ENCODE data around the gene ITGA1.

ITGA1 gene

GRCh38 chr5:52894451-52894850 lies 106.7 kb downstream of the ITGA1 start:
- TF ChIP-seq CTCF (IDR thresholded peaks at IDR 0.05; ENCODE audit: low read depth, low read length), result no peak
- H3K4me3 ChIP-seq (ENCODE audit: low read depth, low read length), result no peak overlapping the region

- no peak for TF ChIP-seq CTCF (IDR thresholded peaks at IDR 0.05; ENCODE audit: low read depth, low read length)
- no peak overlapping the region for H3K4me3 ChIP-seq (ENCODE audit: low read depth, low read length)
Observed at GRCh38 chr5:52895075-52895474, 107.4 kb downstream of the ITGA1 start.

- no peak overlapping the region for H3K4me3 ChIP-seq (ENCODE audit: low read depth, low read length)
- no peak for TF ChIP-seq CTCF (IDR thresholded peaks at IDR 0.05; ENCODE audit: low read depth, low read length)
Observed at GRCh38 chr5:52895572-52896413, 108.1 kb downstream of the ITGA1 start.

GRCh38 chr5:52896534-52897237 lies 109.0 kb downstream of the ITGA1 start:
- TF ChIP-seq CTCF (IDR thresholded peaks at IDR 0.05; ENCODE audit: low read depth, low read length), result no peak
- H3K4me3 ChIP-seq (ENCODE audit: low read depth, low read length), result no peak overlapping the region

GRCh38 chr5:52897238-52897614 lies 109.5 kb downstream of the ITGA1 start:
- TF ChIP-seq CTCF (IDR thresholded peaks at IDR 0.05; ENCODE audit: low read depth, low read length), result no peak
- no peak overlapping the region for H3K4me3 ChIP-seq (ENCODE audit: low read depth, low read length)

GRCh38 chr5:52898961-52899680 lies 111.4 kb downstream of the ITGA1 start:
- TF ChIP-seq CTCF (IDR thresholded peaks at IDR 0.05; ENCODE audit: low read depth, low read length), result no peak
- no peak overlapping the region for H3K4me3 ChIP-seq (ENCODE audit: low read depth, low read length)
